Panc1 (cell line): Measurements from ENCODE around the gene SORL1. TPM values are rescaled to one million over a fixed set of nuclear protein-coding genes. Genes with fewer than 3 reads are reported as not detected.

Experiments
- ATAC-seq: fragments of 200-7000 bp; cut with Tn5 transposase; 2 replicates; pipeline ENCODE4 v1.9.1; 2020; ENCODE audit warnings: mild to moderate bottlenecking, moderate library complexity
- BruUV-seq: library from RNA; stranded (reverse); fragments of 400-500 nt; replicated peaks from 2 replicates; lab custom pipeline; 2021; lab: Mats Ljungman, UMichigan
- CTCF ChIA-PET: fragments of 300-600 bp; sonication (Branson Sonifier 250); formaldehyde crosslinking; loops from one replicate; lab custom pipeline; 2022; ENCODE audit warnings: antibody characterized with exemption; lab: Charles Lee
- POLR2A ChIA-PET: fragments of 300-600 bp; sonication (Branson Sonifier 250); formaldehyde crosslinking; loops from one replicate; lab custom pipeline; 2022; ENCODE audit warnings: antibody characterized with exemption; lab: Charles Lee
- DNase-seq: peaks from one replicate; pipeline ENCODE4 v3.0.0-alpha.2; 2010; ENCODE audit warnings: low read depth, low spot score
- H3K27ac ChIP-seq: 2 replicates; pipeline ENCODE4 v1.5.1; 2011; ENCODE audit warnings: mild to moderate bottlenecking, low read length, inconsistent platforms
- H3K27me3 ChIP-seq: fragments of 200-500 bp; sonication (Bioruptor generic); 2 replicates; pipeline ENCODE4 v1.6.0; 2014; ENCODE audit warnings: low read length, inconsistent platforms; ENCODE audit not compliant: control insufficient read depth, insufficient read depth
- H3K36me3 ChIP-seq: fragments of 200-500 bp; sonication (Bioruptor generic); 2 replicates; pipeline ENCODE4 v1.5.1; 2014; ENCODE audit warnings: inconsistent platforms, mild to moderate bottlenecking, low read length, moderate library complexity; ENCODE audit not compliant: control insufficient read depth, insufficient read depth
- H3K4me1 ChIP-seq: 2 replicates; pipeline ENCODE4 v1.5.1; 2011; ENCODE audit warnings: inconsistent platforms, mild to moderate bottlenecking, low read length, moderate library complexity; ENCODE audit not compliant: control insufficient read depth, insufficient read depth
- H3K4me3 ChIP-seq, 2 experiments: 2 replicates each; pipeline ENCODE4 v1.5.1; 2011 to 2012; ENCODE audit warnings: low read depth in 2 of 2, low read length in 2 of 2, mild to moderate bottlenecking in 2 of 2, inconsistent platforms in 1 of 2, moderate library complexity in 1 of 2
- H3K9me3 ChIP-seq: fragments of 200-500 bp; sonication (Bioruptor generic); 2 replicates; pipeline ENCODE4 v1.5.1; 2014; ENCODE audit warnings: low read depth, mild to moderate bottlenecking, inconsistent platforms, low read length, moderate library complexity; ENCODE audit not compliant: control insufficient read depth, insufficient read depth
- CTCF ChIP-seq: fragments of 450-650 bp; IDR thresholded peaks from 2 replicates; pipeline ENCODE4 v1.5.1; 2017; ENCODE audit warnings: mild to moderate bottlenecking
- POLR2AphosphoS5 ChIP-seq: IDR thresholded peaks from 2 replicates; pipeline ENCODE4 v1.6.1; 2012; ENCODE audit warnings: mild to moderate bottlenecking, low read depth, low read length, moderate library complexity
- REST ChIP-seq, 2 experiments: IDR thresholded peaks; 2 replicates each; pipeline ENCODE4 v1.6.1; 2011 to 2012; ENCODE audit warnings: low read depth in 2 of 2, control low read depth in 1 of 2, low read length in 1 of 2, mild to moderate bottlenecking in 1 of 2, moderate library complexity in 1 of 2; ENCODE audit not compliant: insufficient read depth in 1 of 2
- SIN3A ChIP-seq: IDR thresholded peaks from 2 replicates; pipeline ENCODE4 v1.6.1; 2012; ENCODE audit warnings: low read depth, mild to moderate bottlenecking, low read length, moderate library complexity, borderline replicate concordance; ENCODE audit not compliant: insufficient read depth
- TCF7L2 ChIP-seq: IDR thresholded peaks from 2 replicates; pipeline ENCODE4 v1.6.1; 2011; ENCODE audit warnings: mild to moderate bottlenecking, low read depth, low read length, inconsistent platforms
- in situ Hi-C: cut with HindIII; loops from 2 replicates; pipeline ENCODE4 v1.10.0; 2016; ENCODE audit warnings: low sequenced_read_pairs, low pct_unique_long_range_greater_than_20kb
- intact Hi-C: fragments of 100-400 bp; cut with micrococcal nuclease; formaldehyde crosslinking; loops from one replicate; pipeline ENCODE4 v1.10.0; 2022; ENCODE audit not compliant: unreplicated experiment
- total RNA-seq: library from RNA; stranded (reverse); gene quantifications from one replicate; pipeline ENCODE4 v1.2.1, GENCODE V29; 2021; ENCODE audit not compliant: unreplicated experiment

SORL1 gene
- total RNA-seq, 1 experiment from 2014 or later = 36.3 TPM

- H3K4me3 ChIP-seq = no peak overlapping the region
- CTCF ChIA-PET = no interaction called here
- no peaks in the 10 kb centered on the region for H3K4me1 ChIP-seq
- no peaks in the 10 kb centered on the region for H3K27me3 ChIP-seq
- no TSS peak for BruUV-seq
- no peak for ATAC-seq
- intact Hi-C loops = no loop called here
- no peaks in the 10 kb centered on the region; the same call in 1 of the 2 replicates for H3K36me3 ChIP-seq
- TF ChIP-seq TCF7L2 = no peak
- TF ChIP-seq CTCF = no peak
- TF ChIP-seq SIN3A = no peak
- TF ChIP-seq REST (IDR thresholded peaks at IDR 0.05; ENCODE audit: insufficient read depth in 1 of 2, low read depth in 2 of 2, low read length in 1 of 2) = no peak
- no peak for TF ChIP-seq POLR2AphosphoS5
- in situ Hi-C loops = no loop called here
- H3K27ac ChIP-seq = no peak overlapping the region
- POLR2A ChIA-PET = no interaction called here
- no peaks in the 10 kb centered on the region for H3K9me3 ChIP-seq
- DNase-seq = no peak
Measured at GRCh38 chr11:121497176-121497998, 45.3 kb downstream of the SORL1 start.

- BruUV-seq = no TSS peak
Measured at GRCh38 chr11:121499405-121499804, 47.3 kb downstream of the SORL1 start.

More at GRCh38 chr11:121499405-121499804, 47.3 kb downstream of the SORL1 start:
- H3K27ac ChIP-seq = no peak overlapping the region
- no peaks in the 10 kb centered on the region for H3K4me1 ChIP-seq
- in situ Hi-C loops = no loop called here
- H3K36me3 ChIP-seq = no peaks in the 10 kb centered on the region; the same call in 1 of the 2 replicates
- intact Hi-C loops = no loop called here
- ChIA-PET POLR2A (no interaction called here), CTCF (no interaction called here)
- no peak for TF ChIP-seq CTCF
- no peak for TF ChIP-seq REST (IDR thresholded peaks at IDR 0.05; ENCODE audit: insufficient read depth in 1 of 2, low read depth in 2 of 2, low read length in 1 of 2)
- TF ChIP-seq SIN3A = no peak
- TF ChIP-seq POLR2AphosphoS5 = no peak
- no peak for TF ChIP-seq TCF7L2
- no peaks in the 10 kb centered on the region for H3K27me3 ChIP-seq
- no peak overlapping the region for H3K4me3 ChIP-seq
- H3K9me3 ChIP-seq = no peaks in the 10 kb centered on the region
- no peak for ATAC-seq
- DNase-seq = no peak
